GM18505 (cell line): ENCODE data around the gene ATAD1.
"Not testable (repeated sequence)": the region's sequence is repeated elsewhere in the genome, so short reads cannot be mapped to it uniquely, and the experiment has no call there.

Experiments used
- ATAC-seq: cut with Tn5 transposase; IDR thresholded peaks from one replicate; pipeline ENCODE4 v1.9.1; 2021; ENCODE audit not compliant: unreplicated experiment
- POLR2A ChIP-seq: IDR thresholded peaks from 4 replicates; pipeline ENCODE4 v1.6.1; 2011; ENCODE audit warnings: borderline replicate concordance; ENCODE audit not compliant: insufficient read depth, insufficient read length; ENCODE audit errors: extremely low read depth

The ATAD1 gene

DNA sequence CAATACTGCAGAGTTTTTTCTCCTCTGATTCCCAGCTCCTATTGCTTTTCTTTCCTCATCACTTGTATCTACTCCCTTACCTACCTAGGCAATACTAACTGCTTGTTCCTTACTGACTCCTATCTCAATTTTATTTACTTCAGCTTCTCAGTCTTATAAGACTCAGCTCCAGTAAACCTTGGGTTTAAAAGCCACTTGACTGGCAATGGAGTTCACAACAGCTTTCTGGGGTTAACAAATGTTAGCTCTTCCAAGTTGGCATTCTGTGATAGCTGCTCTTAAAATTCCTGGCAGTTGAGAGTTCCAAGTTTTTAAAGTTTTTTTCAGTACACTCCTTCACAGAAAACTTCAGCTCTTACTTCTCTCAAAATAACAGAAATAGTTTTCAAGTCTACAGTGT is 14.2 kb downstream of the ATAD1 start:
- no peak for TF ChIP-seq POLR2A
- no peak for ATAC-seq

DNA sequence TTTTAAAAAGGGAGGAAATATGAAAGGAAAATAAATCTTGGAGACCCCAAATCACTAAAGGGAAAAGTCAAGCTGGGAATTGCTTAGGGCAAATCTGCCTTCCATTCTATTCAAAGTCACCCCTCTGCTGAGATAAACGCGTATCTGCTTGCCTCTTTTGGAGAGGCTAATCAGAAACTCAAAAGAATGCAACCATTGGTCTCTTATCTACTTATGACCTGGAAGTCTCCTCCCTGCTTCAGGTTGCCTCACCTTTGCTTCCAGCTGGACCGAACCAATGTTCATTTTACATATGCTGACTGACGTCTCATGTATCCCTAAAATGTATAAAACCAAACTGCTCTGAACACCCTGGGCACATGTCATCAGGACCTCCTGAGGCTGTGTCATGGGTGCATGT is 14.7 kb downstream of the ATAD1 start:
- ATAC-seq, result no peak
- no peak for TF ChIP-seq POLR2A

DNA sequence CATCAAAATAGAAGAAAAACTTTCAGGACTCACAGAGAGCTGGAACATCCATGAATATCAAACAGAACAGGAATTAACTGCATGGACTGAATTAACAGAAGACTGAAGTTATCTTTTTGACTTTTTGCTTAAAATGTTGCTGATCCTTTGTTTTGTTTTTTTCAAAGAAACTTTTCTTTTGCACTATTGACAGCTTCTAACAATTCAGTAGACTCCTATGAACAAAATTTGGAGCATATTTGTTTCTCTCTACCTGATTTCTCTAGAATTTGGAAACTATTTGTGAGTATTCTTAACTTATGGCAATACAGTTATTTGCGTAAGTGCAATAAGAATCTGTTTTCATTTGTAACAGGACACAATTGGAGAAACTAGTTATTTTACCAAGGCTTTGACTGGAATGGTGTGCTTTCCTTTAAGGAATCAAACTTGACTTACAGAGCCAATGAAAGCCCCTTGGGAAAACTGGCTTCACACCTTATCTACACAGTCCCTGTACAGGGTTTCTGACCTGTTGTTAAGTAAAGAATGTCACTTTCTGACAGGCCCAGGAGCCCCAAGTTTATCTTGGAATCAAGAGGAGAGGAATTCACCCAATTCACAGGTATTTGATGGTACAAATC is 16.1 kb downstream of the ATAD1 start:
- not testable (repeated sequence) for ATAC-seq

DNA sequence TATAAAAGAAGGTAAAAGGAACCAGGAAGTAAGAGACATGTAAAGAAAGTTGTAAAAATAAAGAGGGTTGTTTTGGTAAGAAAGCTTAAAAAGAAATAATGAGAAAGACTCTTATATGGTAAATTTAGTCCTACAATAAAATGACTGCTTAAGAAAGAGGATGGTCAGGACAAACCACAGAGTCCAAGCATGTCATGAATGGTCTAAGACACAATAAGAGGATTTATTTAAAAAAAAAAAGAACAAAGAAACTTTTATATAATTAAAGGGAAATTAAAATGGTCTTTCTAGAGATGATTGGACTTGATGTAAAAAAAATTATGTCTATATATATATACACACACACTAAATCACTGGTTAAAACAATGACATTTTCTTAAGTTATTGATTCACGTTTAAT is 18.2 kb downstream of the ATAD1 start:
- no peak for TF ChIP-seq POLR2A
- no peak for ATAC-seq

DNA sequence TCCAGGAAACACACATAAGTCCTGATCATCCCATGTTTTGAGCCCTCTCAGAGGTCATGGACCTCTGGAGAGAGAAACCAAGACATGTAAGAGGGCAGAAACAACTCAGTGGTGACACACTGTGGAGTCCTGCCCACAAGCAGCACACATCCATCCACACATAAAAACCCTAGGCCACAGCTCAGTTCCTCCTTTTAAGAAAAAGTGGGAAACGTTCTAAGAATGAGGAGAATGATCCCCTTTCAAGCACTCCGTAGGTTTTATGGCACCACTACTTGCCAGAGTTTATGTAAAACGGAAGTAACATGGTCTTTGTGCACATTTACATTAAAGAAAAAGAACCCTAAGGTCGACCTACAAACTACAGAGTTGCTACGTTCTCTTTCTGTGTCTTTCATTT is 19.9 kb downstream of the ATAD1 start:
- ATAC-seq, result no peak
- no peak for TF ChIP-seq POLR2A

DNA sequence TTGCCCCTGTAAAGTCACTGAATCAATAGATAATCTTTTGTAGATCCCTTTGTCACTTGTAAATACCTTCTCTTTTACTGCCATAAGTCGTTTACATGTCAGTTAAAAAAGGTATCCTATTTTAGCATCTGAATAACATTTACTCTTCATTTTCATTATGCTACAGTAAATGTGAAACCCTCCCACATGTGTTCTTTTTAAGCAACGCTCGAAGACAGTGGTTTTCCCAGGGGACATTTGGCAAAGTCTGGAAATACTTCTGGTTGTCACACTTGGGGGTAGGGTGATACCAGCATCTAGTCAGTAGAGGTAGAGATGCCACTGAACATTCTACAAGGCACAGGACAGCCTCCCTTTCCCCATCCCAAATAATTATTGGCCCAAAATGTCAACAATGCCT is 23.7 kb downstream of the ATAD1 start:
- TF ChIP-seq POLR2A, result no peak
- ATAC-seq, result no peak

DNA sequence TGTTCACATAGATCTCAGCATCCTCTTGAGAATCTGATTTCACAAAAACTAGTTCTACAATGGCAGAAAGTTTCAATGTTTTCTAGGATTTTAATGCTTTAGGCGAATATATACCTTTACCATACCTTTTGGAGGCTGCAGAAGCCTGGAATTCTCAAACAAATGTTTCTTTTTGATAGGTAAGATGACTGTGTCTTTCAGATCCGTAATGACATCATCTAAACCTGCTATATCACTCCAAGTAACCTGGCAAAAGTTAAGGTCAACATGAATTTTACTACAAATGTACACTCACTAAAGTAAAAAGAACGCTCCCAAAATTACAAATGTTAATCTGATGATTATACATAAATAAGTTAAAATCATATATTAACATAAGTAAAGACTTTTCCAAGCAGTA is 27.8 kb downstream of the ATAD1 start:
- ATAC-seq, result no peak
- TF ChIP-seq POLR2A, result no peak

DNA sequence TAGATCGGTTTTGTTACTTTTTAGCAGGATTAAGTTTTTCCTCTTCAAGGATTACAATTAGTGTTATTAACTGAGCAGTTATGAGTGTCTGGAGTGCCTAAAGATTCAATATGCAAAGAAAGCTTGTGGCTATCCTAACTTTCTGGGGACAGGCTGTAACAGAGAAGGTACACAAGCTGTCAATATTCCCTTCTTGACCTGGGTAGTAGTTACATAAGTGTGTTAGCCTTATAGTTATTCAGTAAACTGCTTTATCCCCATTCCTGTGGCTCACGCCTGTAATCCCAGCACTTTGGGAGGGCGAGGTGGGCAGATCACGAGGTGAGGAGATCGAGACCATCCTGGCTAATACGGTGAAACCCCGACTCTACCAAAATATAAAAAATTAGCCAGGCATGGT is 31.6 kb downstream of the ATAD1 start:
- no peak for ATAC-seq

DNA sequence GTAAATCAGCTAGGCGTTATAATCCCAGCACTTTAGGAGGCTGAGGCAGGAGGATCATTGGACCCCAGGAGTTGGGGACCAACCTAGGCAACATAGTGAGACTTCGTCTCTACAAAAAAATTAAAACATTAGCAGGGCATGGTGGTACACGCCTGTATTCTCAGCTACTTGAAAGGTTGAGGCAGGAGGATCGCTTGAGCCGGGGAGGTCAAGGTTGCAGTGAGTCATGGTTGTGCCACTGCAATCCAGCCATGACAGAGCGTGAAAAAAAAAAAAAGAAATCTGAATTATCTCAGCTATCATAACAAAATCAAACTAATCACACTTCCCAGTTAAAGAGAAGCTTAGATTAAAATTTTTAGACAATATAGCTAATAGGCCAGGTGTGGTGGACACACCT is 35.3 kb downstream of the ATAD1 start:
- ATAC-seq, result no peak
- no peak for TF ChIP-seq POLR2A

More for the DNA sequence above, 31.6 kb downstream of the ATAD1 start:
- TF ChIP-seq POLR2A, result no peak

DNA sequence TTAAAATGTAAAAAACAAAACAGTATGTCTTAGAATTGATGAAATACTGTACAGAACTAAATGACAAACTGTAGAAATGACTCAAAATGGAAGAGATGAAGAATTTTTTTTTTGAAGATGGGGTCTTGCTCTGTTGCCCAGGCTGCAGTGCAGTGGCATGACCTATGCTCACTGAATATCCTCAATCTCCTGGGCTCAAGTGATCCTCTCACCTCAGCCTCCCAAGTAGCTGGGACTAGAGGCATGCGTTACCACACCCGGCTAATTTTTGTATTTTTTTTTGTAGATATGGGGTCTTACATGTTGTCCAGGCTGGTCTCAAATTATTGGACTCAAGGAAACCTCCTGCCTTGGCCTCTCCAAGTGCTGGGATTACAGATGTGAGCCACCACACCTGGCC is 36.5 kb downstream of the ATAD1 start:
- TF ChIP-seq POLR2A, result no peak
- no peak for ATAC-seq

DNA sequence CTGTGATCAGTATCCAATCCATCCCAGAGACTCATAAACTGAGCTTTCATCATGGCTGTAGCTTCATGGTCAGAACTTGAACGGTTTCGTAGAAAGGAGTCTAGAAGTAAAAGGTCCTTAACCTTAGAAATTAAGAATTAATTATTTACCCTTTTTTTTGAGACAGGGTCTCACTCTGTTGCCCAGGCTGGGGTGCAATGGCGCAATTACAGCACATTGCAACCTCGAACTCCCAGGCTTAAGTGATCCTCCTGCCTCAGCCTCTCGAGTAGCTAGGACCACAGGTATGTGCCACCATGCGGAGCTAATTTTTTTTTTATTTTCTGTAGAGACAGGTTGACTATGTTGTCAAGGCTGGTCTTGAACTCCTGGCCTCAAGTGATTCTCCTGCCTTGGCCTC is 41.7 kb downstream of the ATAD1 start:
- TF ChIP-seq POLR2A, result no peak
- ATAC-seq, result no peak

DNA sequence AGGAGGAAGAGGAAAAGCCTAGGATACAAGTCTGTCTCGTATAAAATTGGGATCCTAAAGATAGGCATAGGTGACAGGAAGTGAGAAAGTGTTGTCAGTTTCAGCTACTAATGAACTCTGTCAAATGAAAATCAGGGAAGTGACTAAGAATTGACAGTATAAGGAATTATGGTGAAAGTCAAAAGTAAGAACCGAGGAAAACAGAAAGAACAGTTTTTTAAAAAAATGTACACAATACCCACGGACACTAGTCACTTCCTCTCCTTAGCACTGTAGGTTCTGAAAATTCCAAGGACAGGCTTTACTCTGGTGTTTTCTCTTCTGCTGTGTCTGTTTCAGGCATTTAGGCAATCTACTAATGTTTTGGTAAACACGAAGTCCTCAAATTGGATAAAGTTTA is 42.3 kb downstream of the ATAD1 start:
- ATAC-seq, result no peak
- TF ChIP-seq POLR2A, result no peak

DNA sequence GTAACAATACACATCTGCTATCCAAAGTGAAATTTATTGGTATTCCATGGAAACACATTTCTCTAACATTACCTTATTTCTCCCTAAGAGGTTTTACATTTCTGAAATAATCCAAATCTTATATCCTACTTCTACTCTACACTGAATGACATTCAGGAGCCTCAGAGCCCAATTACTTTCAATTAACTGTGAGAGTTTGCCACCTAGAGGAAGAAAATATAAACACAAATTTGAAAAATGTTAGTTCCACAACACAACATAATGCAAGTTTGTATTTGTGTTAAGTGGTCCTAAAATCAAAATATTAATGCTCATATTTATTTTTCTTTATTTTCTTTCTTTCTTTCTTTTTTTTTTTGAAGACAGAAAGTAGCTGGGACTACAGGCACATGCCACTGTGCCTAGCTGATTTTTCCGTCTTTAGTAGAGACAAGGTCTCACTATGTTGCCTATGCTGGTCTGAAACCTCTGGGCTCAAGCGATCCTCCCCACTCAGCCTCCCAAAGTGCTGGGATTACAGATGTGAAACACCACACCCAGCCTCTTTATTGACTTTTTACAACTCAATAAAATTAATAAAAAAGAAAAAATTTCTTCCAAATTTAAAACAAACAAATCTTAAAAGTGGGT is 46.0 kb downstream of the ATAD1 start:
- no peak for ATAC-seq

DNA sequence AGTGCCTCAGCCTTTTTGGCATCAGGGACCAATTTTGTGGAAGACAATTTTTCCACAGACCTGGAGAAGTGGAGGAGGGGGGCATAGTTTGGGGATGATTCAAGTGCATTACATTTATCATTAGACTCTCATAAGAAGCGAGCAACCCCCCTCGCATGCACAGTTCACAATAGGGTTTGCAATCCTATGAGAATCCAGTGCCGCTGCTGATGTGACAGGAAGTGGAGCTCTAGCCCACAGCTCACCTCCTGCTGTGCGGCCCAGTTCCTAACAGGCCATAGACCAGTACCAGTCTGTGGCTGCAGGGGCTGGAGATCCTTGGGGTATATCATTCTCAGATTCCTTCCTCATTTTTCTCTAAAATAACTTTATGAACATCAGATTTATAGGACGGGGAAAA is 50.8 kb downstream of the ATAD1 start:
- TF ChIP-seq POLR2A, result no peak
- ATAC-seq, result no peak

More for the DNA sequence above, 46.0 kb downstream of the ATAD1 start:
- TF ChIP-seq POLR2A, result no peak
